ENCODE measurements around the gene RNASEL. TPM values are rescaled to one million over a fixed set of nuclear protein-coding genes. Genes with fewer than 3 reads are reported as not detected.

RNASEL gene
- total RNA-seq, 1 donor from 2014 or later: 5.0 TPM

- intact Hi-C loops (cut with micrococcal nuclease): loop anchor here (1.0 kb wide), 3 partner anchors 12 to 81 kb away; partner anchors contain the start of gene RGS16
- no peak for DNase-seq (ENCODE audit: low spot score)
These were observed 39.6 kb upstream of the RNASEL start for GRCh38 chr1:182628657-182629056.

GRCh38 chr1:182627622-182628021 lies 38.6 kb upstream of the RNASEL start:
- Mint-ChIP-seq H3K36me3 (ENCODE audit: low read depth) (no peaks in the 10 kb centered on the region), H3K27me3 (ENCODE audit: insufficient read depth) (peaks cover 4% of the 10 kb centered on the region), H3K4me1 (ENCODE audit: low read depth) (peaks cover 91% of the 10 kb centered on the region), H3K9me3 (no peaks in the 10 kb centered on the region), H3K27ac (no peak overlapping the region), H3K4me3 (no peak overlapping the region)
- intact Hi-C loops (cut with micrococcal nuclease): no loop called here
- no peak for DNase-seq (ENCODE audit: low spot score)

More at GRCh38 chr1:182628657-182629056, 39.6 kb upstream of the RNASEL start:
- Mint-ChIP-seq H3K4me1 (ENCODE audit: low read depth) (peaks cover 91% of the 10 kb centered on the region), H3K4me3 (no peak overlapping the region), H3K9me3 (no peaks in the 10 kb centered on the region), H3K36me3 (ENCODE audit: low read depth) (peaks cover 2% of the 10 kb centered on the region), H3K27ac (no peak overlapping the region), H3K27me3 (ENCODE audit: insufficient read depth) (peaks cover 4% of the 10 kb centered on the region)

- no peak overlapping the region for H3K27ac Mint-ChIP-seq
- peaks cover 87% of the 10 kb centered on the region for H3K4me1 Mint-ChIP-seq (ENCODE audit: low read depth)
- no peaks in the 10 kb centered on the region for H3K36me3 Mint-ChIP-seq (ENCODE audit: low read depth)
- peaks cover 4% of the 10 kb centered on the region for H3K27me3 Mint-ChIP-seq (ENCODE audit: insufficient read depth)
- DNase-seq (ENCODE audit: low spot score): no peak
- H3K9me3 Mint-ChIP-seq: no peaks in the 10 kb centered on the region
- H3K4me3 Mint-ChIP-seq: no peak overlapping the region
- intact Hi-C loops (cut with micrococcal nuclease): no loop called here
These were observed 37.5 kb upstream of the RNASEL start for GRCh38 chr1:182626527-182626926.

GRCh38 chr1:182625719-182626504 lies 36.9 kb upstream of the RNASEL start:
- peaks cover 4% of the 10 kb centered on the region for H3K9me3 Mint-ChIP-seq
- peaks cover 4% of the 10 kb centered on the region for H3K27me3 Mint-ChIP-seq (ENCODE audit: insufficient read depth)
- no peak for DNase-seq (ENCODE audit: low spot score)
- intact Hi-C loops (cut with micrococcal nuclease): no loop called here
- peaks cover 3% of the 10 kb centered on the region for H3K36me3 Mint-ChIP-seq (ENCODE audit: low read depth)
- peaks cover 89% of the 10 kb centered on the region for H3K4me1 Mint-ChIP-seq (ENCODE audit: low read depth)
- no peak overlapping the region for H3K27ac Mint-ChIP-seq
- H3K4me3 Mint-ChIP-seq: peak overlapping the region; percentile 12

GRCh38 chr1:182625024-182625423 lies 36.0 kb upstream of the RNASEL start:
- Mint-ChIP-seq H3K9me3 (peaks cover 10% of the 10 kb centered on the region), H3K4me3 (peak overlapping the region; percentile 12), H3K36me3 (ENCODE audit: low read depth) (peaks cover 6% of the 10 kb centered on the region), H3K27ac (peak overlapping the region; percentile 50), H3K4me1 (ENCODE audit: low read depth) (peaks cover 86% of the 10 kb centered on the region), H3K27me3 (ENCODE audit: insufficient read depth) (peaks cover 5% of the 10 kb centered on the region)
- no peak for DNase-seq (ENCODE audit: low spot score)
- intact Hi-C loops (cut with micrococcal nuclease): no loop called here

GRCh38 chr1:182624577-182624976 lies 35.5 kb upstream of the RNASEL start:
- DNase-seq (ENCODE audit: low spot score): no peak
- intact Hi-C loops (cut with micrococcal nuclease): loop anchor here (1.0 kb wide), 1 partner anchor 8 kb away; no protein-coding TSS in a partner anchor
- H3K4me3 Mint-ChIP-seq: no peak overlapping the region
- H3K9me3 Mint-ChIP-seq: peaks cover 10% of the 10 kb centered on the region
- H3K4me1 Mint-ChIP-seq (ENCODE audit: low read depth): peaks cover 82% of the 10 kb centered on the region
- H3K27ac Mint-ChIP-seq: peak overlapping the region; percentile 50
- peaks cover 5% of the 10 kb centered on the region for H3K27me3 Mint-ChIP-seq (ENCODE audit: insufficient read depth)
- peaks cover 6% of the 10 kb centered on the region for H3K36me3 Mint-ChIP-seq (ENCODE audit: low read depth)

- Mint-ChIP-seq H3K27ac (no peak overlapping the region), H3K36me3 (ENCODE audit: low read depth) (peaks cover 6% of the 10 kb centered on the region), H3K9me3 (peaks cover 10% of the 10 kb centered on the region), H3K4me1 (ENCODE audit: low read depth) (peaks cover 86% of the 10 kb centered on the region), H3K27me3 (ENCODE audit: insufficient read depth) (peaks cover 7% of the 10 kb centered on the region), H3K4me3 (no peak overlapping the region)
- no peak for DNase-seq (ENCODE audit: low spot score)
- intact Hi-C loops (cut with micrococcal nuclease): no loop called here
These were observed 34.0 kb upstream of the RNASEL start for GRCh38 chr1:182622901-182623528.

GRCh38 chr1:182621906-182622305 lies 32.9 kb upstream of the RNASEL start:
- H3K27ac Mint-ChIP-seq: no peak overlapping the region
- H3K36me3 Mint-ChIP-seq (ENCODE audit: low read depth): peaks cover 6% of the 10 kb centered on the region
- no peak for DNase-seq (ENCODE audit: low spot score)
- peaks cover 5% of the 10 kb centered on the region for H3K27me3 Mint-ChIP-seq (ENCODE audit: insufficient read depth)
- intact Hi-C loops (cut with micrococcal nuclease): no loop called here
- H3K4me1 Mint-ChIP-seq (ENCODE audit: low read depth): peaks cover 88% of the 10 kb centered on the region
- H3K9me3 Mint-ChIP-seq: peaks cover 10% of the 10 kb centered on the region
- H3K4me3 Mint-ChIP-seq: no peak overlapping the region

GRCh38 chr1:182620924-182621585 lies 32.0 kb upstream of the RNASEL start:
- Mint-ChIP-seq H3K4me1 (ENCODE audit: low read depth) (peaks cover 88% of the 10 kb centered on the region), H3K27ac (no peak overlapping the region), H3K36me3 (ENCODE audit: low read depth) (peaks cover 6% of the 10 kb centered on the region), H3K9me3 (peaks cover 10% of the 10 kb centered on the region), H3K27me3 (ENCODE audit: insufficient read depth) (peaks cover 6% of the 10 kb centered on the region), H3K4me3 (no peak overlapping the region)
- intact Hi-C loops (cut with micrococcal nuclease): no loop called here
- DNase-seq (ENCODE audit: low spot score): no peak

GRCh38 chr1:182617734-182618351 lies 28.8 kb upstream of the RNASEL start:
- peaks cover 81% of the 10 kb centered on the region for H3K4me1 Mint-ChIP-seq (ENCODE audit: low read depth)
- H3K4me3 Mint-ChIP-seq: peak overlapping the region; percentile 81
- H3K9me3 Mint-ChIP-seq: peaks cover 10% of the 10 kb centered on the region
- peaks cover 6% of the 10 kb centered on the region for H3K36me3 Mint-ChIP-seq (ENCODE audit: low read depth)
- intact Hi-C loops (cut with micrococcal nuclease): loop anchor here (5.0 to 10.0 kb wide), 7 partner anchors 371 to 1603 kb away; partner anchors contain the start of genes ARPC5 and SMG7
- H3K27ac Mint-ChIP-seq: peak overlapping the region; percentile 34
- H3K27me3 Mint-ChIP-seq (ENCODE audit: insufficient read depth): peaks cover 10% of the 10 kb centered on the region
- DNase-seq (ENCODE audit: low spot score): no peak

GRCh38 chr1:182617014-182617429 lies 28.0 kb upstream of the RNASEL start:
- Mint-ChIP-seq H3K4me1 (ENCODE audit: low read depth) (peaks cover 86% of the 10 kb centered on the region), H3K27me3 (ENCODE audit: insufficient read depth) (peaks cover 10% of the 10 kb centered on the region), H3K9me3 (peaks cover 10% of the 10 kb centered on the region), H3K4me3 (peak overlapping the region; percentile 81), H3K36me3 (ENCODE audit: low read depth) (peaks cover 6% of the 10 kb centered on the region), H3K27ac (peak overlapping the region; percentile 88)
- intact Hi-C loops (cut with micrococcal nuclease): loop anchor here (5.0 to 10.0 kb wide), 7 partner anchors 370 to 1602 kb away; partner anchors contain the start of genes ARPC5 and SMG7
- no peak for DNase-seq (ENCODE audit: low spot score)
